Measurements from ENCODE around the gene FANCI. TPM values are rescaled to one million over a fixed set of nuclear protein-coding genes. Genes with fewer than 3 reads are reported as not detected.
A peak's percentile ranks its signal among the peaks of the same experiment; 100 is the strongest.

The FANCI gene
- total and polyA plus RNA-seq, 2 of the 13 experiments (the other 11 are each of a cell fraction or from before 2014, with no cell fraction given): 15.7 to 68.8 TPM

GRCh38 chr15:89334510-89335297, 90.9 kb downstream of the FANCI start, which contains the start of gene POLG (continued):
- TF ChIP-seq UBTF (CRISPR knock-in tag; IDR thresholded peaks at IDR 0.05) (peak; percentile 100), MYPOP (CRISPR knock-in tag; IDR thresholded peaks at IDR 0.05) (peak; percentile 93), ZC3H13 (CRISPR knock-in tag; IDR thresholded peaks at IDR 0.05) (peak; percentile 69), MTERF4 (CRISPR knock-in tag; IDR thresholded peaks at IDR 0.05) (0 out of 2 replicates have a peak, but pooled peaks have one; percentile 55), SRSF9 (IDR thresholded peaks at IDR 0.05; ENCODE audit: borderline replicate concordance, insufficient read depth, low read depth, low read length, poor library complexity, severe bottlenecking) (no peak), ZBTB8A (CRISPR knock-in tag; IDR thresholded peaks at IDR 0.05; ENCODE audit: borderline replicate concordance, low read depth) (no peak; the same call in 1 of the 2 replicates), ZBTB10 (CRISPR knock-in tag; IDR thresholded peaks at IDR 0.05; ENCODE audit: borderline replicate concordance) (peak; percentile 76; the same call in 1 of the 2 replicates), U2AF1 (optimal IDR thresholded peaks at IDR 0.05; ENCODE audit: low read depth, low read length) (peak; percentile 94), BATF2 (CRISPR knock-in tag; IDR thresholded peaks at IDR 0.05) (peak; percentile 69), ELF1 (CRISPR knock-in tag; IDR thresholded peaks at IDR 0.05) (peak; percentile 79), ZBTB34 (CRISPR knock-in tag; IDR thresholded peaks at IDR 0.05) (no peak), ZNF563 (CRISPR knock-in tag; IDR thresholded peaks at IDR 0.05) (peak; percentile 83; the same call in 1 of the 2 replicates), PRMT3 (CRISPR knock-in tag; IDR thresholded peaks at IDR 0.05; ENCODE audit: borderline replicate concordance, low read depth) (peak; percentile 61; the same call in 1 of the 2 replicates), AKAP8 (CRISPR knock-in tag; IDR thresholded peaks at IDR 0.05) (peak; percentile 46; the same call in 1 of the 2 replicates), PPARG (CRISPR knock-in tag; conservative IDR thresholded peaks at IDR 0.05) (peak; percentile 69), ZNF841 (CRISPR knock-in tag; IDR thresholded peaks at IDR 0.05; ENCODE audit: borderline replicate concordance) (no peak)

Data from HepG2 (cell line).